ENCODE data around the gene PPP6R2.
"Not testable (repeated sequence)": the region's sequence is repeated elsewhere in the genome, so short reads cannot be mapped to it uniquely, and the experiment has no call there.

Gene PPP6R2

DNA sequence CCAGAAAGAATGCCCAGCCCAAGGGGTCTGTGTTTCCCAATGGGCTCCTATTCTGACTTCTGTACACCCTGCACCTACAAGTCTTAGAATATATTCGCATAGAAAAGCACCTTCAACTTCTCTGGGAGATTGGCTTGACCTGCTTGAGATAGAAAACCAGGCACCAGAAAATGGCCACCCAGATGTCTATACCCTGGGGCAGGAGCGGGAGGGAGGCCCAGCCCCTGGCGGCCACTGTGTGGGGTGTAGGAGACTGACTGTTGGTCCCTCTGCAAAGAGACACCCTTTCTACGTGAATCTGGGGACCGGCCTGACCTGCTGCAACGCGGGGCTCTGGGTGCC, 24.8 kb upstream of the PPP6R2 start:
- no peak for DNase-seq

DNA sequence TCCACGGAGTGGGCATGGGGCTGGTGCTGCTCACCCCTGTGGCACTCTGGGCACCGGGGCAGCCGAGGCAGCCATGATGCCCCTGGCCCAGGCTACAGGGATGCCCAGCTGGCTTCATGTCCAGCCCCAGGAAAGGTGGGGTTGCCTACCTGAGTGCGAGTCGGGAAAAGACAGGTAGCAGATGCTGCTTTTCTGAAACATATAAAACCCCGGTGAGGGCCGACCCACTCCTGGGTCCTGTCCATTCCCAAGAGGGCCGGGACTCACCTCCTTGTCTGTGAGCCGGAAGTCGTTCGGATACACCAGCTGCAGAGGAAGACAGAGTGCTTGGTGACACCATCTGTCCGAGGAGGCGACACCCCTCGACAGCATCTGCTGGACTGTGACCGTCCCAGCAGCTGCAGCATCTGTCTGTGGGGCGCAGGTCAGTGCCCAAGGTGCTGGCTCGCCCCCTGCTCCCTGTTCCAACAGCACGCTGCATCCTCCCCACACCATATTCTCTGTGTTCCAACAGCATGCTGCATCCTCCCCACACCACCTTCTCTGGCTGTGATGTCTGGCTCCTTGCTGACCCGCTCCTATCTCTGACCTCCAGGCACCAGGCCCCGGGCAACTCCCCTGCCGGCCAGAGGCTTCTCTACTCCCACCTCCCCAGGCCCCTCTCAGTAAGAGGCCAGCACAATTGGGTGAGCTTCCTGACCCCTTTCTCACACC, 24.3 kb upstream of the PPP6R2 start:
- no peak for DNase-seq

DNA sequence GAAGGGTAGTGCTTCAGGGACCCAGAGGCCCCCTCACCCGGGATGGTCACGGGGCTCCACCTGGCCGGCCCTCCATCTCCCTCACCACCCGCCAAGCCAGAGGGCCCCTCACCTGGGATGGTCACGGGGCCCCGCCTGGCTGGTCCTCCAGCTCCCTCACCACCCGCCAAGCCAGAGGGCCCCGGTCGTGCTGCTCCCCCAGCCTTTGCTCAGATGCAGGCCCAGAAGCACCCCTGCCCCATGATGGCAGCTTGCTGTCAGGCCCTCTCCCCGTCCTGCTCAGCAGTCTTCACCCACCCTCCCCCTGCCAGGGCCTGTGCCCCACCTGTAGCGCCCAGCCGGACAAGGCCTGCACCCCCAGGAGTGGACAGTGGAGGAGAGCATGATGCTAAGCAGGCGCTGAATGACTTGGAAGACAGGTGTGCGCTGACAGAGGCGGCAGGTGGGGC, 23.6 kb upstream of the PPP6R2 start:
- DNase-seq = no peak

DNA sequence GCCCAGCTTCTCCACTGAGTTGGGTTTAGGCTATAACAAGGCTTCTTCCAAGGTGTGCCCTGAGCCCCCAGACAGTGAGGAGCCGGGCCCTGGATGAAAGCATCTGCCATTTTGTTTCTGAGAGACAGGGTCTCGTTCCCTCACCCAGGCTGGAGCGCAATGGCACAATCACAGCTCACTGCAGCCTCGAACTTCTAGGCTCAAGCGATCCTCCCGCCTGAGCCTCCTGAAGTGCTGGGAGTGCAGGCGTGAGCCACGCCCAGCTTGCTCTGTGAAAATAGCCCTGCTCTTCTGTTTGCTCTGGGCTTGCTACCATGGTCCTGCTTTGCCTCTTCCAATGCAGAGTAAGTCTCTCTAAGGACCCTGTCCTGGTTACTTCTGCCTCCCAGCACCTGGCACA, 23.0 kb upstream of the PPP6R2 start:
- no peak for DNase-seq

DNA sequence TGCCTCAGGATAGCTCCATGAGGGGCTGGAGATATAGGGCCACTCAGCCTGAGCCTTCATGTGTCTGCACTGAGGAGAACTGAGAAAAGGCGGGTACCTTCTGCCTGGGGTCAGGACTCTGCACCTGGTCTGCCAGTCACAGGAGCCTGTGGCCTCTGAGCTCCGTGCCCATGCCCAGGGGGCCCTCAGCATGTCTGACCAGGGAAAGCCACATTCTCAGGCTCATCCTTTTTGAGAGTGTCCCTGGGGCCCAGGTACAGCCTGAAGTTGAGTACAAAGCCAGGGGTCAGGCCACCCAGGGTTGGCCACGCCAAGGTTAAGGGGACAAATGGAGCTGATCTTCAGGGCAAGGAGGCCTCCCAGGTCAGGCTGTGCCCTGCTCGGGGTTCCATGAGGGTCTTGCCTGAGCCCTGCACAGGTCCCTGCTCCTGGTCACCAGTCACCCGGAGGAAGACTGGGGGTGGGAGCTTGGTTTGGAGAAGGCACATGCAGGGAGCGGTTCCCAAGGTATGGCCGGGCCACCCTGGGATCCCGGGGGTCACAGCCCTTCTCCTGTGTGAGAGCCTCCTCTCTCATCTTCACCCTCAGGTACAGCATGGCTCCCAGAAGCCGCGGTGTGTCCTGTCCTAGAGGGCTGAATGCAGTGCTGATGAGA, 22.3 kb upstream of the PPP6R2 start:
- DNase-seq = no peak

DNA sequence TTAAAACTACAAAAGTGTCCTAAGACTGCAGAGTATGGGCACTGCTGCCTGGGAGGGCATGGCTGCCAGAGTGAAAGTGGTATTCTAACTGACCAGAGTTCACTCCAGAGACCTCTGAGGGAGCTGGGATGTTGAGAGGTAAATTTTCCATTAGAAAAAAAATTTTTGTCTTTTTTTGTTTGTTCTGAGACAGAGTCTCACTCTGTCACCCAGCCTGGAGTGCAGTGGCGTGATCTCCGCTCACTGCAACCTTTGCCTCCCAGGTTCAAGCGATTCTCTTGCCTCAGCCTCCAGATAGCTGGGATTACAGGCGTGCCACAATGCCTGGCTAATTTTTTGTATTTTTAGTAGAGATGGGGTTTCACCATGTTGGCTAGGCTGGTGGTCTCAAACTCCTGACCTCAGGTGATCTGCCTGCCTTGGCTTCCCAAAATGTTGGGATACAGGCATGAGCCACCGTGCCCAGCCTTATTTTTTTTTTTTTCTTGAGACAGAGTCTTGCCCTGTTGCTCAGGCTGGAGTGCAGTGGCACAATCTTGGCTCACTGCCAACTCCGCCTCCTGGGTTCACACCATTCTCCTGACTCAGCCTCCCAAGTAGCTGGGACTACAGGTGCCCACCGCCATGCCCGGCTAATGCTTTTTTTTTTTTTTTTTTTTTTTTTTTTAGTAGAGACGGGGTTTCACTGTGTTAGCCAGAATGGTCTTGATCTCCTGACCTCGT, 20.6 kb upstream of the PPP6R2 start:
- not testable (repeated sequence) for DNase-seq

DNA sequence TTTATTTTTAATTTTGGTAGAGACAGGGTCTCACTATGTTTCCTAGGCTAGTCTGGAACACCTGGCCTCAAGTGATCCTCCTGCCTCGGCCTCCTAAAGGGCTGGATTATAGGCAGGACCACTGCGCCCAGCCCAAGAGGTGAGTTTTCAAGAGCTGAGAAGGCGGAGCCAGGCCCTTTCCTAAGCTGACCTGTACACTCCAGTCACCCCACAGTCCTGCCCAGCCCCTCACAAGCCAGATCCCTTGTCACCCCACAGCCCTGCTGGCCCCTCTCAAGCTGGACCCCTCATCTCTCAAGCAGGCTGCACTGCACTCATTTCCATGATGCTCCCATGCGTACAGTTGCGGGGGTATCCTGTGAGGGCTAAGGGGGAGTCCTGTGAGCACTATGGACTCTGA, 19.2 kb upstream of the PPP6R2 start:
- no peak for DNase-seq

DNA sequence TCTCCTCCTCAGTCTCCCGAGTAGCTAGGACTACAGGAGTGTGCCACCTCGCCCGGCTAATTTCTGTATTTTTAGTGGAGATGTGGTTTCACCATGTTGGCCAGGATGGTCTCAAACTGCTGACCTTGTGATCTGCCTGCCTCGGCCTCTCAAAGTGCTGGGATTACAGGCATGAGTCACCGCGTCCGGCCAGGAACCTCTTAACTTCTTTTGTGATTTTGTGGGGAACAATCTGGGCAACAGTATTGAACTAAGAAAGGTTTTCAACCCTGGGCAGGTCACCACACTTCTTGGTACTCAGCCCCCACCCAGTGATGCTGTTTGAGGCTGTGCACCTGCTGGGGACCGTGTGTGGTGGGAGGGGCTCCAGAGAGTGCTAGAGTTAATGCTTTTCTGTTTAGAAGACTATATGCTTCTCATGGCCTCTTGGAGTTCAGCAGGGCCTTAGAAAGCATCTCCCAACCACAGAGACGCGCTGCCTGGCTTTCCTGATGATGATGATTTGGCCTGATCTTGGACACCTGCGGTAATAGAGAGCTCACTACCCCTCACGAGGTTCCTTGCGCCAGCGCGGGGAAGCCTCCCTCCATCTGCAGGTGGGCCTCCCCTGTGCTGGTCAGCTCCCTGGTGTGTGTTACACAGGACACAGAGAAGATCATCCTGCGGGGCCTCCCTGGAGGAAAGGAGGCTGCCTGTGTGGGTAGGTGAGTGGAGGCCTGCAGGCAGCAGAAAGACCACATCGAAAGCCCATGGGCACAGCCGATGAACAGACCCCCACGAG, 17.5 kb upstream of the PPP6R2 start:
- no peak for DNase-seq

DNA sequence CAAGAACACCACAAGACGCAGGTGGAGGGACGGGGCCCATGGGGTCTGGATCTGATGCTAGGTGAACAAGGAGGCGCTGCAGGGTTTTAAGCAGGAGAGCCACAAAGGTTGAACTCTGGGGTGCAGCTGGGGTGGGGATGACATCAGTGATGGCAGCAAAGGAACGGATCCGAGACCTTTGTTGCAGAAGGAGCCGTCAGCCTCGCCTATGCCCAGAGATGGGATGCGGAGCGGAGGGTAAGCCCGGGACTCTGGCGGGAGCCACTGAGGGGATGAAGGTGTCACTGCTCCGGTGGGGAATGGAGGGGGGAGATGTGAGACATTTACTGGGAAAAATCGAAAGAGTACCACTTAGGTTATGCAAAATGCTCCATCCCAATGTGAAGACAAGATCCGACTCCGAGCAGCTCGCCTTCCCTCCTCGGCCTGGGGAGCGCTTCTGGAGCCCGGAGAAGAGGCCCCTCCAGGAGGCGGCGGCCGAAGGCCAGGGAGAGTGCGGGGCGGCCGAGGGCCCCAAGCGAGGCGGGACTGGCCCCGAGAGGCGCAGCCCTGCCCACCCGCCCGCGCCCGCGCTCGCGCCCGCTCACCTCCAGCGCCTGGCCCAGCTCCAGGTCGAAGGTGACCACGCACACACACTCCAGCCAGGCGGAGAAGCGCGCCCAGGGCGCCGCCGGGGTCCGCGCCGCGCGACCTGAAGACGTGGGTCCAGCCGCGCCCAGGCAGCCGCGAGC, 16.7 kb upstream of the PPP6R2 start:
- no peak for DNase-seq

DNA sequence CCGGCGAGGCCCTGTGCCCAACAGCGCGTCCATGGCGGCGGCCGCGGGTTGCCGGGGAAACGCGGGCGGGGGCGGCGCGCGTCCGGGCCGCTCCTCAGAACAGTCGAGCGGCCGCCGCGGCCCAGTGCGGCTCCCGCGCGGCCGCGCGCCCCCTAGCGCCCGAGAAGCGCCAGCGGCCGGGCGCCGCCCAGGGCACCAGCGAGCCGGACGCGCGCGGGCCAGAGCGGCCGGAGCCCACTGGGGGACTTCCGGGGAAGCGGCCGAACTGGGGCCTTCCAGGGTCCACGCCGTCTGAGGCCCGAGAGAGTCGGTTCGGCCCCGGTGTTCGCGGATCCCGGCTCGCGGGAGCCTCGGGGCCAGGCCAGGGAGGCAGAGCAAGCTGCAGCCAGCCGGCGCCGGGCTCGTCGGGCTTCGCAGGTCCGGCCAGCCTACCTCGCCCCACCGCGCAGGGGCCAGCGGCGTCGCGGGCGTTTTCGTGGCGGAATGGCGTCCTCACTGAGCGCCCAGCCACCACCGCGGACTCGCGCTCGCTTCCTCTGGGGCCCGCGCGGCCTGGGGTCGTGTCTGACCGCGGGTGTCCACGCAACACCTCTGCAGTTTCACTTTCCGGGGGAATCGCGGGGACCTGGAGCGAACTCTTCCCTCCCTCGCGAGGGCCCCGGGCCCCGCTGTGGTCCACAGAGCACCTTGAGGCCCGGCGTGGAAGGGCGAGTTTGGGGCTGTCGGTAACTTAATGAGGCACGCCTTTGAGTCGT, 16.0 kb upstream of the PPP6R2 start, which contains the start of gene DENND6B:
Gene DENND6B (minus strand): TSS at position 57 of the 755 bp plus-strand sequence. CDS start 24 bp downstream, at position 33.
- peak; percentile 37 to 60 (median 48) for DNase-seq

DNA sequence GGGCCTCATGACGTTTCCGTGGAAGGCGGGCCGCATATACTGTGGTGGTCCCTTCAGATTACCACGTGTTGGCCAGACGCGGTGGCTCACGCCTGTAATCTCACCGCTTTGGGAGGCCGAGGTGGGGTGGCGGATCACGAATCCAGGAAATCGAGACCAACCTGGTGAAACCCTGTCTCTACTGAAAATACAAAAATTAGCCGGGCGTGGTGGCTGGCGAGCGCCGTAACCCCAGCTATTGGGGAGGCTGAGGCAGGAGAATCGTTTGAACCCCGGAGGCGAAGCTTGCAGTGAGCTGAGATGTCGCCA, 15.5 kb upstream of the PPP6R2 start:
- no peak for DNase-seq

DNA sequence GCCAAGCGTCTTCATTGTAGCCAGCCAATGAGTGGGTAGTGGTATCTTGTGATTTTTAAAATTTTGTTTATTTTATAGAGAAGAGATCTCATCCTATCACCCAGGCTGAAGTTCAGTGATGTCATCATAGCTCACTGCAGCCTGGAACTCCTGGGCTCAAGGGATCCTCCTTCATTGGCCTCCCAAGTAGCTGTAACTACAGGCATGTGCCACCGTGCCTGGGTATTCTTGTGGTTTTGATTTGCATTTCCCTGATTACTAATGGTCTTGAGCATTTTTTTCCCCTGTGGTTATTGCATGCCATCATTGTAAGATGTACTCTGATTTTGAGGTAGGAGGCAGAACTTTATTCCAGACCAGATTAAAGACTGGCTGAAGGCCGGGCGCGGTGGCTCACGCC, 13.9 kb upstream of the PPP6R2 start:
- DNase-seq = no peak

DNA sequence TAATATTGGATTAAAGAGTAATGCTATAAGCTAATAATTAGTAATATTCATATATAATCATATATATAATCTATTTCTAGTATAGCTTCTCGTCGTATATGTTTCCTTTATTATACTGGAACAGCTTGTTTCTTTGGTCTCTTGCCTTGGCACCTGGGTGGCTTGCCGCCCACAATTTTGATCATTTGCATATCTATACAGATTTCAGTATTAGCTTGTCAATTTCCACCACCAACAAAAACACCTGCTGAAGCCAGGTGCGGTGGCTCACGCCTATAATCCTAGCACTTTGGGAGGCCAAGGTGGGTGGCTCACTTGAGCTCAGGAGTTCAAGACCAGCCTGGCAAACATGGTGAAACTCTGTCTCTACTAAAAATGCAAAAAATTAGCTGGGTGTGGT, 8.7 kb upstream of the PPP6R2 start:
- DNase-seq = not testable (repeated sequence)

DNA sequence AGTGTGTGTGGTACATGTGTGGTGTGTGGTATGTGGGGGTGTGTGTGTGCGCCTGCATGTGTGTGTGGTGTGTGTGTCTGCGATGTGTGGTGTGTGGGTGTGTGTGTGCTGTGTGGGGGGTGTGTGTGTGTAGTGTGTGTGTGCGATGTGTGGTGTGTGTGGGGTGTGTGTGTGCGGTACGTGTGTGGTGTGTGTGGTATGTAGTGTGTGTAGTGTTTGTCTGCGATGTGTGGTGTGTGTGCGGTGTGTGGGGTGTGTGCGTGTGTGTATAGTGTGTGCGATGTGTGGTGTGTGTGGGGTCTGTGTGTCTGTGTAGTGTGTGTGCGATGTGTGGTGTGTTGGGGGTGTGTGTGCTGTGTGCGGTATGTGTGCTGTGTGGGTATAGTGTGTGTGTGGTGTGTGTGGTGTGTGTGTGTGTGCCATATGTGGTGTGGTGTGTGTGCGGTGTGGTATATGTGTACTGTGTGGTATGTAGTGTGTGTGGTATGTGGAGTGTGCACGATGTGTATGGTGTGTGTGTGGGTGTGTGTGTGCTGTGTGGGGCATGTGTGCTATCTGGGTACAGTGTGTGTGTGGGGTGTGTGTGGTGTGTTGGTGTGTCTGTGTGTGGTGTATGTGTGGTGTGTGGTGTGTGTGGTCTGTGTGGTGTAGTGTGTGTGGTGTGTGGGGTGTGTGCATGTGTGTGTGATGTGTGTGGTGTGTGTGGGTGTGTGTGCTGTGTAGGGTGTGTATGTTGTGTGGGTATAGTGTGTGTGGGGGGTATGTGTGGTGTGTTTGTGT, 5.7 kb upstream of the PPP6R2 start:
- DNase-seq = no peak

DNA sequence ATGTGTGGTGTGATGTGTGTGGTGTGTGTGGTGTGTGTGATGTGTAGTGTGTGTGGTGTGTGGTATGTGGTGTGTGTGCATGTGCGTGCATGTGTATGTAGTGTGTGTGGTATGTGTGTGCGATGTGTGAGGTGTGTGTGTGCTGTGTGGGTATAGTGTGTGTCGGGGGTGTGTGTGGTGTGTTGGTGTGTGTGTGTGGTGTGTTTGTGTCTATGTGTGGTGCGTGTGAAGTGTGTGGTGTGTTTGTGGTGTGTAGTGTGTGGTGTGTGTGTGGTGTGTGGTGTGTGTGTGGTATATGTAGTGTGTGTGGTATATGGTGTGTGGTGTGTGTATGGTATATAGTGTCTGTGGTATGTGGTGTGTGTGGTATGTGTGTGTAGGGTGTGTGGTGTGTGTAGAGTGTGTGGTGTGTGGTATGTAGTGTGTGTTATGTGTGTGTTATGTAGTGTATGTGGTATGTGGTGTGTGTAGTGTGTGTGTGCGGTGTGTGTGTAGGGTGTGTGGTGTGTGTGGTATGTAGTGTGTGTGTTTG, 5.0 kb upstream of the PPP6R2 start:
- DNase-seq = no peak

DNA sequence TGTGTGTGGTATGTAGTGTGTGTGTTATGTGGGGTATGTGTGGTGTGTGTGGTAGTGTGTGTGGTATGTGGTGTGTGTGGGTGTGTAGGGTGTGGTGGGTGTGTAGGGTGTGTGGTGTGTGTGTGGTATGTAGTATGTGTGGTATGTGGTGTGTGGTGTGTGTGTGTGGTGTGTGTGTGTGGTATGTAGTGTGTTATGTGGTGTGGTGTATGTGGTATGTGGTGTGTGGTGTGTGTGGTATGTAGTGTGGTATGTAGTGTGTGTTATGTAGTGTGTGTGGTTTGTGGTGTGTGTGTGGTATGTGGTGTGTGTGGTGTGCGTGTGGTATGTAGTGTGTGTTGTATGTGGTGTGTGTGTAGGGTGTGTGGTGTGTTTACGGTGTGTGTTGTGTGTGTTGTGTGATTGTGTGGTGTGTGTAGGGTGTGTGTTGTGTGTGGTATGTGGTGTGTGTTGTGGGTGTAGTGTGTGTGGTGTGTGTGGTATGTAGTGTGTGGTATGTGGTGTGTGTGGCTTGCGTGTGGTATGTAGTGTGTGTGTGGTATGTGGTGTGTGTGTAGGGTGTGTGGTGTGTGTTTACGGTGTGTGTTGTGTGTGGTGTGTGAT, 4.2 kb upstream of the PPP6R2 start:
- no peak for DNase-seq

DNA sequence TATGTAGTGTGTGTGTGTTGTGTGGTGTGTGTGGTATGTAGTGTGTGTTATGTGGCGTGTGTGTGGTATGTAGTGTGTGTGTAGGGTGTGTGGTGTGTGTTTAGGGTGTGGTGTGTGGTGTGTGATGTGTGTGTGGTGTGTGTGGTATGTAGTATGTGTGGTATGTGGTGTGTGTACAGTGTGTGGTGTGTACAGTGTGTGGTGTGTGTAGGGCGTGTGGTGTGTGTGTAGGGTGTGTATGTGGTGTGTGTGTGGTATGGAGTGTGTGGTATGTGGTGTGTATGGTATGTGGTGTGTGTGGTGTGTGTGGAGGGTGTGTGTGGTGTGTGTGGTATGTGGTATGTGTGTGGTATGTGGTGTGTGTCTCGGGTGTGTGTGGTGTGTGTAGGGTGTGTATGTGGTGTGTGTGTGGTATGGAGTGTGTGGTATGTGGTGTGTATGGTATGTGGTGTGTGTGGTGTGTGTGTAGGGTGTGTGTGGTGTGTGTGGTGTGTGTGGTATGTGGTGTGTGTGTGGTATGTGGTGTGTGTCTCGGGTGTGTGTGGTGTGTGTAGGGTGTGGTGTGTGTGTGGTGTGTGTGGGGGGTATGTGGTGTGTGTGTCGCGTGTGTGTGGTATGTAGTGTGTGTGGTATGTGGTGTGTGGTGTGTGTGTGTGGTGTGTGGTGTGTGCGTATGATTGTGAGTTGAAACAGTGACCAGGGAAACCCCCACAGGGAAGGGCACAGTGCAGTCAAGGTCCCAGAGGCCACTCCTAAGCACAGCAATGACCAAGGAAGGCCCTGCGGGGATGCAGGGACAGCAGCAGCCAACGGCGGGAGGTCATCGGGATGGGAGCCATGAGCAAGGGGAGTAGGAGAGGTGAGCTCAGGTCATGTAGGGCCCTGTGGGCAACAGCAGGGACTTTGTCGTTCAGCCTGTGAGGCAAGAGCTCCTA, 2.9 kb upstream of the PPP6R2 start:
- no peak for DNase-seq

DNA sequence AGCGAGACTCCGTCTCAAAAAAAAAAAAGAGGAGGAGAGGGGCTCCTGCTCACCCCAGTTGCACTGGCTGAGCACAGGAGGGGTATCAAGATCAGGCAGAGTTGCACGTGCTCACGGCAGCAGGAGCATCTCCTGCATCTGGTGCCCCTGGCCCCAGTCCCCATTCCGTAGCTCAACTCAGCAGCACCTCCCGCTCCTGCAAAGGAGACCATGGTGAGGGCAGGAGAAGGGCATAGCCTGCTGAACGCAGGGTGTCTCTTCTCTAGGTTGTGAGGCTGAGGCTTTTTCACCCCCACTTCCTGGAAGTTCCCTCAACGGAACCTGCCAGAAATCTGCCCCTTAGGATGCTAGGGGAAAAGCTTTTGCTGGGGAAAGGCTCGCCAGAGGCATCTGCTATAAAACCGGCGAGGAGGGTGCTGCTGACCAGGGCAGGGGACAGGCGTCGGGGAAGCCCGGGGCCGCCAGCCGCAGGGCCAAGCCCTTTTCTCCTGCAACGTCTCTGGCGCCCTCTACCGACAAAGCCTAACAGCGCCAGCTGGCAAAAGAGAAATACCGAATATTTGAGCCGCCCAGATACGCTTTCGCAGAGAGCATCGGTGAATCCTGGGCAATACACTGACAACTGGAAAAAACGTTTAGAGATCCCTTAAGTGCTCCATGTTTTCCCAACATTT, 1.0 kb upstream of the PPP6R2 start:
- DNase-seq = peak; percentile 77 to 85 (median 80)

DNA sequence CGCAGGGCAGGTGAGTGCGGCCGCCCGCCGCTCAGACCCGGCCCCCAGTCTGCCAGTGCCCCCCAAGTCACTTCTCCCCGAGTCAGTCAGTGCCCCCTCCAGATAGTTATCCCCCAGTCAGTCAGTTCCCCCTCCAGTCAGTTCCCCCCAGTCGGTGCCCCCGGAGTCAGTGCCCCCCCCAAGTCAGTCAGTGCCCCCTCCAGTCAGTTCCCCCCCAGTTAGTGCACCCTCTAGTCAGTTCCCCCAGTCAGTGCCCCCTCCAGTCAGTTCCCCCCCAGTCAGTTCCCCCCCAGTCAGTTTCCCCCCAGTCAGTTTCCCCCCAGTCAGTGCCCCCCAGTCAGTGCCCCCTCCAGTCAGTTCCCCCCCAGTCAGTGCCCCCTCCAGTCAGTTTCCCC, 411 bp downstream of the PPP6R2 start:
- DNase-seq = no peak

Measured in activated CD4-positive, CD25-positive, alpha-beta regulatory T cell (primary cell).